ENCODE results near the gene ULK1.

DNA sequence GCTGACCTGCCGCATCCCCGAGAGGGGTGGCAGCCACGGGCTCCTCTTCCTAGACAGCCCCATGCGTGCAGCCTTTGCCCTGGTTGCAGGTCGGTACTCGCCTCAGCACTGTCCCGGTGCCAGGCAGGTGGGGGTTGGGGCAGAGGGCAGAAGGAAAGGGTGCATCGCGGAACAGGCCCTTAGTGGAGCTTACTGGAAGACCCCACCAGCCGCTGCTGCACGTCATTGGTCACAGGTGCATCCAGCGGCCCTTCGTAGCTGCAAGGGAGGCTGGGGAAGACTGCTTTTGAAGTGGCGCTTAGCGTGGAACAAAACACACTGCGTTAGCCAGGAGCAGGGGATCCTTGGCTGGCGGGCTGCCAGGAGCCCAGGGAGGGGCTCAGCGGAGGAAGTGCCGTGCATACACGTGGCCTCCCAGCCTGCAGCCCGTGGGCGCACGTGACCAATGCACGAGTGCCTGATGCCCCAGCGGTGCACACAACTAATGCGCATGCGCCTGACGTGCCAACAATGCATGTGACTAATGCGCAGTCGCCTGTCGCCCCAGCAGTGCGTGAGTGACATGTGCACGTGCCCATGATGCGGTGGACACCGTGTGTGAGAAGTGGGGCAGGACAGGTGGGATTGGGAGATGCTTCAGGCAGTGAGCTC, 50.3 kb downstream of the ULK1 start:
- TF ChIP-seq POLR2AphosphoS5 (IDR thresholded peaks at IDR 0.05; ENCODE audit: low read depth) = peak; percentile 51; the same call in 1 of the 2 replicates
- TF ChIP-seq, protein P1, sequence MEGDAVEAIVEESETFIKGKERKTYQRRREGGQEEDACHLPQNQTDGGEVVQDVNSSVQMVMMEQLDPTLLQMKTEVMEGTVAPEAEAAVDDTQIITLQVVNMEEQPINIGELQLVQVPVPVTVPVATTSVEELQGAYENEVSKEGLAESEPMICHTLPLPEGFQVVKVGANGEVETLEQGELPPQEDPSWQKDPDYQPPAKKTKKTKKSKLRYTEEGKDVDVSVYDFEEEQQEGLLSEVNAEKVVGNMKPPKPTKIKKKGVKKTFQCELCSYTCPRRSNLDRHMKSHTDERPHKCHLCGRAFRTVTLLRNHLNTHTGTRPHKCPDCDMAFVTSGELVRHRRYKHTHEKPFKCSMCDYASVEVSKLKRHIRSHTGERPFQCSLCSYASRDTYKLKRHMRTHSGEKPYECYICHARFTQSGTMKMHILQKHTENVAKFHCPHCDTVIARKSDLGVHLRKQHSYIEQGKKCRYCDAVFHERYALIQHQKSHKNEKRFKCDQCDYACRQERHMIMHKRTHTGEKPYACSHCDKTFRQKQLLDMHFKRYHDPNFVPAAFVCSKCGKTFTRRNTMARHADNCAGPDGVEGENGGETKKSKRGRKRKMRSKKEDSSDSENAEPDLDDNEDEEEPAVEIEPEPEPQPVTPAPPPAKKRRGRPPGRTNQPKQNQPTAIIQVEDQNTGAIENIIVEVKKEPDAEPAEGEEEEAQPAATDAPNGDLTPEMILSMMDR (conservative IDR thresholded peaks at IDR 0.05; ENCODE audit: low read depth in 2 of 2) = no peak
- TF ChIP-seq EZH2 (IDR thresholded peaks at IDR 0.05; ENCODE audit: low read depth, unreplicated experiment) = no peak
- no peak for TF ChIP-seq EZH2phosphoT487 (IDR thresholded peaks at IDR 0.05; ENCODE audit: unreplicated experiment)
- TF ChIP-seq JUNB (IDR thresholded peaks at IDR 0.05; ENCODE audit: unreplicated experiment) = no peak
- TF ChIP-seq, protein P2, sequence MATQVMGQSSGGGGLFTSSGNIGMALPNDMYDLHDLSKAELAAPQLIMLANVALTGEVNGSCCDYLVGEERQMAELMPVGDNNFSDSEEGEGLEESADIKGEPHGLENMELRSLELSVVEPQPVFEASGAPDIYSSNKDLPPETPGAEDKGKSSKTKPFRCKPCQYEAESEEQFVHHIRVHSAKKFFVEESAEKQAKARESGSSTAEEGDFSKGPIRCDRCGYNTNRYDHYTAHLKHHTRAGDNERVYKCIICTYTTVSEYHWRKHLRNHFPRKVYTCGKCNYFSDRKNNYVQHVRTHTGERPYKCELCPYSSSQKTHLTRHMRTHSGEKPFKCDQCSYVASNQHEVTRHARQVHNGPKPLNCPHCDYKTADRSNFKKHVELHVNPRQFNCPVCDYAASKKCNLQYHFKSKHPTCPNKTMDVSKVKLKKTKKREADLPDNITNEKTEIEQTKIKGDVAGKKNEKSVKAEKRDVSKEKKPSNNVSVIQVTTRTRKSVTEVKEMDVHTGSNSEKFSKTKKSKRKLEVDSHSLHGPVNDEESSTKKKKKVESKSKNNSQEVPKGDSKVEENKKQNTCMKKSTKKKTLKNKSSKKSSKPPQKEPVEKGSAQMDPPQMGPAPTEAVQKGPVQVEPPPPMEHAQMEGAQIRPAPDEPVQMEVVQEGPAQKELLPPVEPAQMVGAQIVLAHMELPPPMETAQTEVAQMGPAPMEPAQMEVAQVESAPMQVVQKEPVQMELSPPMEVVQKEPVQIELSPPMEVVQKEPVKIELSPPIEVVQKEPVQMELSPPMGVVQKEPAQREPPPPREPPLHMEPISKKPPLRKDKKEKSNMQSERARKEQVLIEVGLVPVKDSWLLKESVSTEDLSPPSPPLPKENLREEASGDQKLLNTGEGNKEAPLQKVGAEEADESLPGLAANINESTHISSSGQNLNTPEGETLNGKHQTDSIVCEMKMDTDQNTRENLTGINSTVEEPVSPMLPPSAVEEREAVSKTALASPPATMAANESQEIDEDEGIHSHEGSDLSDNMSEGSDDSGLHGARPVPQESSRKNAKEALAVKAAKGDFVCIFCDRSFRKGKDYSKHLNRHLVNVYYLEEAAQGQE (IDR thresholded peaks at IDR 0.05; ENCODE audit: unreplicated experiment) = no peak
- TF ChIP-seq, protein P3, sequence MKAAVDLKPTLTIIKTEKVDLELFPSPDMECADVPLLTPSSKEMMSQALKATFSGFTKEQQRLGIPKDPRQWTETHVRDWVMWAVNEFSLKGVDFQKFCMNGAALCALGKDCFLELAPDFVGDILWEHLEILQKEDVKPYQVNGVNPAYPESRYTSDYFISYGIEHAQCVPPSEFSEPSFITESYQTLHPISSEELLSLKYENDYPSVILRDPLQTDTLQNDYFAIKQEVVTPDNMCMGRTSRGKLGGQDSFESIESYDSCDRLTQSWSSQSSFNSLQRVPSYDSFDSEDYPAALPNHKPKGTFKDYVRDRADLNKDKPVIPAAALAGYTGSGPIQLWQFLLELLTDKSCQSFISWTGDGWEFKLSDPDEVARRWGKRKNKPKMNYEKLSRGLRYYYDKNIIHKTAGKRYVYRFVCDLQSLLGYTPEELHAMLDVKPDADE (IDR thresholded peaks at IDR 0.05) = no peak
- TF ChIP-seq CREB1 (CRISPR knock-in tag; IDR thresholded peaks at IDR 0.05; ENCODE audit: low read depth) = no peak
- no peak for TF ChIP-seq ZNF331 (CRISPR knock-in tag; IDR thresholded peaks at IDR 0.05; ENCODE audit: low read depth)
- TF ChIP-seq, protein P4, sequence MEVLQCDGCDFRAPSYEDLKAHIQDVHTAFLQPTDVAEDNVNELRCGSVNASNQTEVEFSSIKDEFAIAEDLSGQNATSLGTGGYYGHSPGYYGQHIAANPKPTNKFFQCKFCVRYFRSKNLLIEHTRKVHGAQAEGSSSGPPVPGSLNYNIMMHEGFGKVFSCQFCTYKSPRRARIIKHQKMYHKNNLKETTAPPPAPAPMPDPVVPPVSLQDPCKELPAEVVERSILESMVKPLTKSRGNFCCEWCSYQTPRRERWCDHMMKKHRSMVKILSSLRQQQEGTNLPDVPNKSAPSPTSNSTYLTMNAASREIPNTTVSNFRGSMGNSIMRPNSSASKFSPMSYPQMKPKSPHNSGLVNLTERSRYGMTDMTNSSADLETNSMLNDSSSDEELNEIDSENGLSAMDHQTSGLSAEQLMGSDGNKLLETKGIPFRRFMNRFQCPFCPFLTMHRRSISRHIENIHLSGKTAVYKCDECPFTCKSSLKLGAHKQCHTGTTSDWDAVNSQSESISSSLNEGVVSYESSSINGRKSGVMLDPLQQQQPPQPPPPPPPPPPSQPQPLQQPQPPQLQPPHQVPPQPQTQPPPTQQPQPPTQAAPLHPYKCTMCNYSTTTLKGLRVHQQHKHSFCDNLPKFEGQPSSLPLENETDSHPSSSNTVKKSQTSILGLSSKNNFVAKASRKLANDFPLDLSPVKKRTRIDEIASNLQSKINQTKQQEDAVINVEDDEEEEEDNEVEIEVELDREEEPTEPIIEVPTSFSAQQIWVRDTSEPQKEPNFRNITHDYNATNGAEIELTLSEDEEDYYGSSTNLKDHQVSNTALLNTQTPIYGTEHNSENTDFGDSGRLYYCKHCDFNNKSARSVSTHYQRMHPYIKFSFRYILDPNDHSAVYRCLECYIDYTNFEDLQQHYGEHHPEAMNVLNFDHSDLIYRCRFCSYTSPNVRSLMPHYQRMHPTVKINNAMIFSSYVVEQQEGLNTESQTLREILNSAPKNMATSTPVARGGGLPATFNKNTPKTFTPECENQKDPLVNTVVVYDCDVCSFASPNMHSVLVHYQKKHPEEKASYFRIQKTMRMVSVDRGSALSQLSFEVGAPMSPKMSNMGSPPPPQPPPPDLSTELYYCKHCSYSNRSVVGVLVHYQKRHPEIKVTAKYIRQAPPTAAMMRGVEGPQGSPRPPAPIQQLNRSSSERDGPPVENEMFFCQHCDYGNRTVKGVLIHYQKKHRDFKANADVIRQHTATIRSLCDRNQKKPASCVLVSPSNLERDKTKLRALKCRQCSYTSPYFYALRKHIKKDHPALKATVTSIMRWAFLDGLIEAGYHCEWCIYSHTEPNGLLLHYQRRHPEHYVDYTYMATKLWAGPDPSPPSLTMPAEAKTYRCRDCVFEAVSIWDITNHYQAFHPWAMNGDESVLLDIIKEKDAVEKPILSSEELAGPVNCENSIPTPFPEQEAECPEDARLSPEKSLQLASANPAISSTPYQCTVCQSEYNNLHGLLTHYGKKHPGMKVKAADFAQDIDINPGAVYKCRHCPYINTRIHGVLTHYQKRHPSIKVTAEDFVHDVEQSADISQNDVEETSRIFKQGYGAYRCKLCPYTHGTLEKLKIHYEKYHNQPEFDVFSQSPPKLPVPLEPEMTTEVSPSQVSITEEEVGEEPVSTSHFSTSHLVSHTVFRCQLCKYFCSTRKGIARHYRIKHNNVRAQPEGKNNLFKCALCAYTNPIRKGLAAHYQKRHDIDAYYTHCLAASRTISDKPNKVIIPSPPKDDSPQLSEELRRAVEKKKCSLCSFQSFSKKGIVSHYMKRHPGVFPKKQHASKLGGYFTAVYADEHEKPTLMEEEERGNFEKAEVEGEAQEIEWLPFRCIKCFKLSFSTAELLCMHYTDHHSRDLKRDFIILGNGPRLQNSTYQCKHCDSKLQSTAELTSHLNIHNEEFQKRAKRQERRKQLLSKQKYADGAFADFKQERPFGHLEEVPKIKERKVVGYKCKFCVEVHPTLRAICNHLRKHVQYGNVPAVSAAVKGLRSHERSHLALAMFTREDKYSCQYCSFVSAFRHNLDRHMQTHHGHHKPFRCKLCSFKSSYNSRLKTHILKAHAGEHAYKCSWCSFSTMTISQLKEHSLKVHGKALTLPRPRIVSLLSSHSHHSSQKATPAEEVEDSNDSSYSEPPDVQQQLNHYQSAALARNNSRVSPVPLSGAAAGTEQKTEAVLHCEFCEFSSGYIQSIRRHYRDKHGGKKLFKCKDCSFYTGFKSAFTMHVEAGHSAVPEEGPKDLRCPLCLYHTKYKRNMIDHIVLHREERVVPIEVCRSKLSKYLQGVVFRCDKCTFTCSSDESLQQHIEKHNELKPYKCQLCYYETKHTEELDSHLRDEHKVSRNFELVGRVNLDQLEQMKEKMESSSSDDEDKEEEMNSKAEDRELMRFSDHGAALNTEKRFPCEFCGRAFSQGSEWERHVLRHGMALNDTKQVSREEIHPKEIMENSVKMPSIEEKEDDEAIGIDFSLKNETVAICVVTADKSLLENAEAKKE (CRISPR knock-in tag; IDR thresholded peaks at IDR 0.05) = no peak
